SH-SY5Y (cell line): Measurements from ENCODE around the gene FIG4.

Experiments used
- GATA2 ChIP-seq: IDR thresholded peaks from 2 replicates; pipeline ENCODE4 v1.6.1; 2011; ENCODE audit warnings: mild to moderate bottlenecking, low read depth, low read length
- GATA3 ChIP-seq: IDR thresholded peaks from 2 replicates; pipeline ENCODE4 v1.6.1; 2011; ENCODE audit warnings: low read depth, mild to moderate bottlenecking, low read length, moderate library complexity

DNA sequence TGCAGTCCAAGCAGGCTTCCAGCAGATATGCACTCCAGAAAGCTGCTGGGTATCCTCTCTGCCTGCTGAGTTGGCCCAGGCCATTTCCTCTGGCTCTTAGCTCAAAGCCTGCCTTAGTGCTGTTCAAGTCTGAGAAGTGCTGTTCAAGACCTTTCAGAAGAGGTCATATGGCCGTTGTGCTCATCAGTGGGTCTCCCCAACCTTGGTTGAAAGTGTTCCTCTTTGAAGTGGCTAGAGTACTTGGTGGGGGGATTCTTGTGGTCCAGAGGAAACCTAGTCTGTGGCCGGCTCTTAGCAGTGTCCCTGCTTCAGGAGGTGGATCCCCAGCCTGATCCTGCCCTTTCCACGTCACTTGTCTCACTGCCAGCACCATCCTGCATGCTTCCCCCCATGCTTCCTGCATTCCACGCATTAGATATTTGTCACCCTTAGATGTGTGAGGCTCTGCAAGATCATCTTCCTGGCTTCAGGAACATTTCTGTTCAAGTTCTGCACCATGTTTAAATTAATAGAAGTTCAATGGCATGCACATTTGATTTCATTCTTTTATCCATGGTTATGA lies 105.0 kb downstream of the FIG4 start:
- TF ChIP-seq GATA2 (no peak), GATA3 (no peak)
